Measurements from ENCODE around the gene RTKN2.

DNA sequence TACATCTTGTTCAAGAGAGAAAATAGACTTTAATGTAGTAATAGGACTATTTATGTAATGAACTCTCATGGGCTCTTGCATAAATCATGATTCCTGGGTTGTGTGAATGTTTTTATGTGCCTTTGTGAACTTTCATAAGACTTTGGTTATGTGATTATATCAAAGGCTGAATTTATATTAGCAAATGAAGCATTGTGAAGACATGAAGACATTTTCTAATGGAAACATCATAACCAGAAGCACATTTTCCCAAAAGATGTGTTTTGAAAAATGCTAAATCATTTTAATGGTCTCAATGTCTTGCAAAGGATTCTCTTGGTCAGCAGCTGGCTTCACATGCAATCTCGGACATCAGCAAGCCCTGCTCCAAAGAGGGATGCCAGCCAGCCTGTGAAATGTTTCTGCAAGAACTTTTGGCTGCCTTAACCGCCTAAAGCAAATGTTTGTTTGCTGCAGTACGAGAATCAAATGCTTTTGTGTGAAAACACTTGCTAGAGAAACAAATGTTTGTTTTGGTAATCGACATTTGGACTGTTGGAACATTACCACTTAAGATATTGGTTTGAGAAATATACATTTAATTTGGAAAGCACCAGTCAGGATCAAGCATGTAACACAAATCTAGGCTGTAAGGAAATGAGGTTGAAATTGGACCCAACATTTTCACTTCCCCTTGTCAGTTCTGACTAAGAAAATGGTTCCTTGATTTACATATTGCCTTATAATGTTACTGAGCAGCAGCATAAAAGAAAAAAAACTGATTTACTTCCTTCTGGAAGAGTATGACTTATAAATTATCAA is 102.1 kb downstream of the RTKN2 start:
- TF ChIP-seq TCF4 (CRISPR knock-in tag; IDR thresholded peaks at IDR 0.05; ENCODE audit: borderline replicate concordance) (no peak), ZFP3 (CRISPR knock-in tag; IDR thresholded peaks at IDR 0.05) (no peak), CREB5 (CRISPR knock-in tag; IDR thresholded peaks at IDR 0.05; ENCODE audit: low read depth) (peak; percentile 64; the same call in 1 of the 2 replicates), PATZ1 (CRISPR knock-in tag; IDR thresholded peaks at IDR 0.05; ENCODE audit: borderline replicate concordance) (no peak), RARB (CRISPR knock-in tag; IDR thresholded peaks at IDR 0.05) (no peak)
- TF ChIP-seq, protein P1, sequence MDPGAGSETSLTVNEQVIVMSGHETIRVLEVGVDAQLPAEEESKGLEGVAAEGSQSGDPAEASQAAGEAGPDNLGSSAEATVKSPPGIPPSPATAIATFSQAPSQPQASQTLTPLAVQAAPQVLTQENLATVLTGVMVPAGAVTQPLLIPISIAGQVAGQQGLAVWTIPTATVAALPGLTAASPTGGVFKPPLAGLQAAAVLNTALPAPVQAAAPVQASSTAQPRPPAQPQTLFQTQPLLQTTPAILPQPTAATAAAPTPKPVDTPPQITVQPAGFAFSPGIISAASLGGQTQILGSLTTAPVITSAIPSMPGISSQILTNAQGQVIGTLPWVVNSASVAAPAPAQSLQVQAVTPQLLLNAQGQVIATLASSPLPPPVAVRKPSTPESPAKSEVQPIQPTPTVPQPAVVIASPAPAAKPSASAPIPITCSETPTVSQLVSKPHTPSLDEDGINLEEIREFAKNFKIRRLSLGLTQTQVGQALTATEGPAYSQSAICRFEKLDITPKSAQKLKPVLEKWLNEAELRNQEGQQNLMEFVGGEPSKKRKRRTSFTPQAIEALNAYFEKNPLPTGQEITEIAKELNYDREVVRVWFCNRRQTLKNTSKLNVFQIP (CRISPR knock-in tag; IDR thresholded peaks at IDR 0.05; ENCODE audit: borderline replicate concordance, low read depth) = no peak
